Caco-2 (cell line): ENCODE data around the gene LCMT1. TPM values are rescaled to one million over a fixed set of nuclear protein-coding genes. Genes with fewer than 3 reads are reported as not detected.
A peak's percentile ranks its signal among the peaks of the same experiment; 100 is the strongest.

Source experiments
- BruUV-seq: library from RNA; stranded (reverse); fragments of 400-500 nt; replicated peaks from 2 replicates; lab custom pipeline; 2021; lab: Mats Ljungman, UMichigan
- CTCF ChIA-PET: fragments of 300-600 bp; sonication (Branson Sonifier 250); formaldehyde crosslinking; loops from one replicate; lab custom pipeline; 2022; ENCODE audit warnings: antibody characterized with exemption; lab: Charles Lee
- POLR2A ChIA-PET: fragments of 300-600 bp; sonication (Branson Sonifier 250); formaldehyde crosslinking; loops from one replicate; lab custom pipeline; 2022; ENCODE audit warnings: antibody characterized with exemption; lab: Charles Lee
- DNase-seq, 2 experiments: peaks; one replicate each; pipeline versions ENCODE4 v3.0.0 to v3.0.0-alpha.2; 2020 to 2022
- H3K27me3 ChIP-seq: replicated peaks from 2 replicates; pipeline ENCODE4 v1.6.0; 2011; ENCODE audit warnings: low read length; ENCODE audit not compliant: control insufficient read depth, insufficient read depth
- H3K36me3 ChIP-seq: 2 replicates; pipeline ENCODE4 v1.5.1; 2011; ENCODE audit warnings: low read length; ENCODE audit not compliant: control insufficient read depth, insufficient read depth
- H3K4me1 ChIP-seq: fragments of 250-450 bp; sonication (Bioruptor Pico); 2 replicates; pipeline ENCODE4 v1.5.1; 2020; ENCODE audit warnings: mild to moderate bottlenecking
- H3K4me3 ChIP-seq: 2 replicates; pipeline ENCODE4 v1.5.1; 2011; ENCODE audit warnings: low read depth, mild to moderate bottlenecking, control low read depth, low read length
- H3K9me3 ChIP-seq: fragments of 250-450 bp; sonication (Bioruptor Pico); 2 replicates; pipeline ENCODE4 v1.5.1; 2020; ENCODE audit warnings: mild to moderate bottlenecking, moderate library complexity
- H3K27ac Mint-ChIP-seq: one replicate; pipeline ENCODE4 v1.8.0; 2022; ENCODE audit warnings: mixed read lengths; ENCODE audit not compliant: unreplicated experiment
- H3K27me3 Mint-ChIP-seq: one replicate; pipeline ENCODE4 v1.8.0; 2022; ENCODE audit warnings: mixed read lengths; ENCODE audit not compliant: insufficient read depth, unreplicated experiment
- H3K36me3 Mint-ChIP-seq: one replicate; pipeline ENCODE4 v1.8.0; 2022; ENCODE audit warnings: mild to moderate bottlenecking, mixed read lengths; ENCODE audit not compliant: insufficient read depth, unreplicated experiment
- H3K4me1 Mint-ChIP-seq: one replicate; pipeline ENCODE4 v1.8.0; 2022; ENCODE audit warnings: low read depth, mixed read lengths; ENCODE audit not compliant: unreplicated experiment
- H3K4me3 Mint-ChIP-seq: one replicate; pipeline ENCODE4 v1.8.0; 2022; ENCODE audit warnings: mild to moderate bottlenecking, moderate library complexity, mixed read lengths; ENCODE audit not compliant: unreplicated experiment
- H3K9me3 Mint-ChIP-seq: one replicate; pipeline ENCODE4 v1.8.0; 2022; ENCODE audit warnings: mixed read lengths; ENCODE audit not compliant: unreplicated experiment
- intact Hi-C: fragments of 100-400 bp; cut with micrococcal nuclease; formaldehyde crosslinking; loops from one replicate; pipeline ENCODE4 v1.10.0; 2022; ENCODE audit not compliant: unreplicated experiment
- total RNA-seq: library from RNA; stranded (reverse); gene quantifications from 2 replicates; pipeline ENCODE4 v1.2.3, GENCODE V29; 2022
- TF ChIP-seq, protein P1 (sequence below), 2 experiments: fragments of 200-600 bp in 1 of 2; IDR thresholded peaks; 1 replicate in 1 of 2; 2 replicates in 1 of 2; pipeline versions ENCODE4 v1.5.1 to v1.8.0; 2011 to 2022; ENCODE audit warnings: antibody characterized with exemption in 1 of 2, control low read depth in 1 of 2, inconsistent platforms in 1 of 2, low read depth in 1 of 2, low read length in 1 of 2, mild to moderate bottlenecking in 1 of 2, moderate library complexity in 1 of 2; ENCODE audit not compliant: insufficient read depth in 1 of 2, severe bottlenecking in 1 of 2, unreplicated experiment in 1 of 2

Gene LCMT1
- total RNA-seq, 1 experiment from 2014 or later = 53.9 TPM

DNA sequence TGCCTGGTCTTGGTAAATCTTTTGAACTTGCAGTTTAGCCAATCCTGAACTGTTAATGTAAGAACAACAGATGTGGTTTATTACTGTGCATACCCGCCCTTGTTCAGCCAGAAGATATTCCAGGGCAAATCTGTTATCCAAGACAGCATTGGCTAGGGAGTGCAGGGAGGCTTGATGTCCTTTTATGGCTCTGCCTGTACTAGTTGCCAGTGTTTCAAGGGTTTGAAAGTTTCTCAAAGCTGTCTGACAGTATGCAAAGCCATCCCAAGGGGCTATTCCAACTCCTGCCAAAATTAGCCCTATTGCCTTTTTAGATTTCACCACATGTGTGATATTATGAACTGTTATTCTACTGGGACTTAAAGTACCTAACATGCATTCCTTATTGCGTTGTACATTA, 30.1 kb downstream of the LCMT1 start:
- POLR2A ChIA-PET = no interaction called here
- no peak overlapping the region for H3K4me3 Mint-ChIP-seq
- Histone ChIP-seq H3K36me3 (no peaks in the 10 kb centered on the region; the same call in 1 of the 2 replicates), H3K4me3 (no peak overlapping the region), H3K27me3 (no peaks in the 10 kb centered on the region), H3K9me3 (no peaks in the 10 kb centered on the region), H3K4me1 (no peaks in the 10 kb centered on the region)
- TF ChIP-seq, protein P1, sequence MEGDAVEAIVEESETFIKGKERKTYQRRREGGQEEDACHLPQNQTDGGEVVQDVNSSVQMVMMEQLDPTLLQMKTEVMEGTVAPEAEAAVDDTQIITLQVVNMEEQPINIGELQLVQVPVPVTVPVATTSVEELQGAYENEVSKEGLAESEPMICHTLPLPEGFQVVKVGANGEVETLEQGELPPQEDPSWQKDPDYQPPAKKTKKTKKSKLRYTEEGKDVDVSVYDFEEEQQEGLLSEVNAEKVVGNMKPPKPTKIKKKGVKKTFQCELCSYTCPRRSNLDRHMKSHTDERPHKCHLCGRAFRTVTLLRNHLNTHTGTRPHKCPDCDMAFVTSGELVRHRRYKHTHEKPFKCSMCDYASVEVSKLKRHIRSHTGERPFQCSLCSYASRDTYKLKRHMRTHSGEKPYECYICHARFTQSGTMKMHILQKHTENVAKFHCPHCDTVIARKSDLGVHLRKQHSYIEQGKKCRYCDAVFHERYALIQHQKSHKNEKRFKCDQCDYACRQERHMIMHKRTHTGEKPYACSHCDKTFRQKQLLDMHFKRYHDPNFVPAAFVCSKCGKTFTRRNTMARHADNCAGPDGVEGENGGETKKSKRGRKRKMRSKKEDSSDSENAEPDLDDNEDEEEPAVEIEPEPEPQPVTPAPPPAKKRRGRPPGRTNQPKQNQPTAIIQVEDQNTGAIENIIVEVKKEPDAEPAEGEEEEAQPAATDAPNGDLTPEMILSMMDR (IDR thresholded peaks at IDR 0.05; ENCODE audit: insufficient read depth in 1 of 2, low read depth in 1 of 2, low read length in 1 of 2, severe bottlenecking in 1 of 2, unreplicated experiment in 1 of 2) = no peak
- intact Hi-C loops = no loop called here
- H3K27ac Mint-ChIP-seq = no peak overlapping the region
- H3K9me3 Mint-ChIP-seq = no peaks in the 10 kb centered on the region
- BruUV-seq = no TSS peak
- DNase-seq = no peak
- no peaks in the 10 kb centered on the region for H3K27me3 Mint-ChIP-seq
- peaks cover 46% of the 10 kb centered on the region for H3K36me3 Mint-ChIP-seq
- CTCF ChIA-PET = no interaction called here
- H3K4me1 Mint-ChIP-seq = peaks cover 8% of the 10 kb centered on the region

DNA sequence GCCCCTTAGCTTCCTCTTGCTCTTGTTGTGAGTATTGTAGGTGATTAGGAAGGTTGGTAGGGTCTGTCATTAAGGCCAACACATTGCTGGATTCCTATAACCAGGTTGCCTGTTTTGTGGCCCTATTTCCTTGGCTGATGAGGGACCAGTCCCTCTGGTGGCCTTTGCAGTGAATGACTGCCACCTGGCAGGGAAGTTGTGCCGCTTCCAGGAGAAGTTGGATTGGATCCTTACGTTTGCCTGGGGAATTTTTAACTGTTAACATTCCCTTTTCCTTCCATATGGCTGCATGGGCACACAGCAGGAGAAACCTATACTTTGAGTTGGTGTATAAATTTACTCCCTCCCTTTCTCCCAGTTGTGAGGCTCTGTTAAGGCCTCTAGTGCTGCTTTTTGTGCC, 32.4 kb downstream of the LCMT1 start:
- H3K9me3 ChIP-seq = no peaks in the 10 kb centered on the region
- H3K4me3 Mint-ChIP-seq = no peak overlapping the region
- ChIA-PET CTCF (interaction anchor here (0.6 to 0.9 kb wide), 2 partner anchors 25 to 77 kb away, joined by 4 to 8 read pairs; no protein-coding TSS in a partner anchor), POLR2A (no interaction called here)
- intact Hi-C loops = loop anchor here (1.0 kb wide), 1 partner anchor 89 kb away; no protein-coding TSS in a partner anchor
- no peak overlapping the region for H3K27ac Mint-ChIP-seq
- peaks cover 36% of the 10 kb centered on the region for H3K36me3 Mint-ChIP-seq
- H3K36me3 ChIP-seq = no peaks in the 10 kb centered on the region; the same call in 1 of the 2 replicates
- TF ChIP-seq, protein P1 (IDR thresholded peaks at IDR 0.05; ENCODE audit: insufficient read depth in 1 of 2, low read depth in 1 of 2, low read length in 1 of 2, severe bottlenecking in 1 of 2, unreplicated experiment in 1 of 2) = peak; percentile 45 to 54
- H3K4me1 Mint-ChIP-seq = peaks cover 15% of the 10 kb centered on the region
- H3K4me3 ChIP-seq = no peak overlapping the region
- H3K9me3 Mint-ChIP-seq = no peaks in the 10 kb centered on the region
- no peaks in the 10 kb centered on the region for H3K27me3 Mint-ChIP-seq
- peak in 1 of 2 experiments; percentile 30 for DNase-seq
- no peaks in the 10 kb centered on the region for H3K27me3 ChIP-seq
- no TSS peak for BruUV-seq
- no peaks in the 10 kb centered on the region for H3K4me1 ChIP-seq

DNA sequence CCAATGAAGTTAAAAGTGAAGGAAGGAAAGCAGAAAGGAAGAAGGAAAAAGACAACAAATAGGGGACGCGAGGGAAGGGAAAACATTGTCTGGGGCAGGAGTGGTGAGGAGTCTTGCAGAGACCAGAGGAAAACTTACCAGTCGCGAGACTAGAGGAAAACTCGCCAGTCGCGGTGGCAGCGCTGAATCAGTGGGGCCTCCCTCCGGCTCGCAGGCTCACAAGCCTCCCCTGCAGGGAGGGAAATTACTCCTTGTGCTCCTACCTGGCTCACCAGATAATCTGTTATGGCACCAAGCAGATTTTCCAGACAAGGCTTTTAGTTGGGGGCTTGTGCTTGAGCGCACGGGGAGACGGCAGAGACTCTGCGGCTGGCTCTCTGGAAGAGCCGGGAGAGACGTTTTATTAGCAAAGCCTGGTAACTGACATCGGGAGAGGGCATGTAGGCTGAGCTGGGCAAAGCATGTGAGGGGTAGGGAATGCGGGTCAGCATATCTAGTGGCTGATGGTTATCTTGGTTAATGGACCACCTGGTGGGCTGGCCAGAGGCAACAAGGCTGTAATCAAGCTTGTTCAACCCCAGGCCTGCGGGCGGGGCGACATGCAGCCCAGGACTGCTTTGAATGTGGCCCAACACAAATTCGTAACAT, 37.1 kb downstream of the LCMT1 start:
- Histone ChIP-seq H3K9me3 (no peaks in the 10 kb centered on the region), H3K27me3 (no peaks in the 10 kb centered on the region), H3K4me1 (no peaks in the 10 kb centered on the region), H3K36me3 (no peaks in the 10 kb centered on the region), H3K4me3 (no peak overlapping the region)
- ChIA-PET POLR2A (no interaction called here), CTCF (interaction anchor here (0.6 kb wide), 2 partner anchors 15 to 64 kb away, joined by 5 to 6 read pairs; no protein-coding TSS in a partner anchor)
- no peak for DNase-seq
- no TSS peak for BruUV-seq
- intact Hi-C loops = no loop called here
- no peak overlapping the region for H3K27ac Mint-ChIP-seq
- no peaks in the 10 kb centered on the region for H3K9me3 Mint-ChIP-seq
- TF ChIP-seq, protein P1 (IDR thresholded peaks at IDR 0.05; ENCODE audit: insufficient read depth in 1 of 2, low read depth in 1 of 2, low read length in 1 of 2, severe bottlenecking in 1 of 2, unreplicated experiment in 1 of 2) = no peak
- peak overlapping the region; percentile 74 for H3K4me3 Mint-ChIP-seq
- no peaks in the 10 kb centered on the region for H3K27me3 Mint-ChIP-seq
- H3K4me1 Mint-ChIP-seq = peaks cover 16% of the 10 kb centered on the region
- H3K36me3 Mint-ChIP-seq = peaks cover 35% of the 10 kb centered on the region
